A549 (cell line): Measurements from ENCODE around the gene GJB2.

Experiments
- CBX2 ChIP-seq: fragments of 200-600 bp; sonication (generic); IDR thresholded peaks from 2 replicates; pipeline ENCODE4 v1.6.1; 2016; ENCODE audit warnings: low read depth, mild to moderate bottlenecking, borderline replicate concordance
- CEBPB ChIP-seq, 2 experiments: fragments of >200 bp in 1 of 2; sonication (Bioruptor Twin) in 1 of 2; formaldehyde crosslinking in 1 of 2; IDR thresholded peaks; 2 replicates each; pipeline ENCODE4 v1.6.1; 2012 to 2016
- CHD2 ChIP-seq: fragments of 150-350 bp; IDR thresholded peaks from 2 replicates; pipeline ENCODE4 v1.6.1; 2014; ENCODE audit warnings: low read length; ENCODE audit not compliant: partially characterized antibody
- CHD4 ChIP-seq: fragments of 200-600 bp; sonication (generic); IDR thresholded peaks from 2 replicates; pipeline ENCODE4 v1.6.1; 2016; ENCODE audit warnings: antibody characterized with exemption, mild to moderate bottlenecking, borderline replicate concordance
- CTCF ChIP-seq: fragments of >200 bp; sonication (Bioruptor Twin); formaldehyde crosslinking; IDR thresholded peaks from 3 replicates; pipeline ENCODE4 v1.5.1; 2016
- FOSL2 ChIP-seq, 2 experiments: fragments of 450-650 bp in 1 of 2; fragments of >200 bp in 1 of 2; sonication (Bioruptor Twin) in 1 of 2; formaldehyde crosslinking; IDR thresholded peaks; 2 replicates each; pipeline versions ENCODE4 v1.5.0 to v1.6.1; 2016 to 2020; ENCODE audit warnings: mild to moderate bottlenecking in 1 of 2, moderate library complexity in 1 of 2
- JUN ChIP-seq, 2 experiments: fragments of >200 bp; sonication (Bioruptor Twin); formaldehyde crosslinking; IDR thresholded peaks; 2 replicates in 1 of 2; 3 replicates in 1 of 2; pipeline ENCODE4 v1.6.1; 2016 to 2017
- MAX ChIP-seq: IDR thresholded peaks from 2 replicates; pipeline ENCODE4 v1.6.1; 2012
- MAZ ChIP-seq: fragments of 150-350 bp; IDR thresholded peaks from 2 replicates; pipeline ENCODE4 v1.6.1; 2014; ENCODE audit warnings: antibody characterized with exemption, low read depth, low read length, borderline replicate concordance
- POLR2A ChIP-seq: IDR thresholded peaks from 2 replicates; pipeline ENCODE4 v1.6.1; 2012; ENCODE audit warnings: mild to moderate bottlenecking, low read length
- POLR2AphosphoS2 ChIP-seq: conservative IDR thresholded peaks from 2 replicates; pipeline ENCODE4 v1.6.1; 2012; ENCODE audit warnings: low read length, improper control_type of control experiment, inconsistent platforms
- SREBF2 ChIP-seq: fragments of 450-650 bp; IDR thresholded peaks from 2 replicates; pipeline ENCODE4 v1.6.1; 2014; ENCODE audit warnings: mild to moderate bottlenecking, moderate library complexity

- TF ChIP-seq POLR2A: no peak
- TF ChIP-seq FOSL2 (IDR thresholded peaks at IDR 0.05): no peak
- TF ChIP-seq FOSL2 (CRISPR knock-in tag; IDR thresholded peaks at IDR 0.05): no peak
- no peak for TF ChIP-seq CEBPB (IDR thresholded peaks at IDR 0.05)
- no peak for TF ChIP-seq CTCF
- no peak for TF ChIP-seq POLR2AphosphoS2
- no peak for TF ChIP-seq SREBF2
- TF ChIP-seq CHD4: no peak
- TF ChIP-seq CHD2: no peak
- TF ChIP-seq CBX2: no peak
- TF ChIP-seq MAZ: no peak
- no peak for TF ChIP-seq MAX
- no peak for TF ChIP-seq JUN (IDR thresholded peaks at IDR 0.05)
Measured at GRCh38 chr13:20192836-20193161, at the start of gene GJB2.
